Mesendoderm (in vitro differentiated cells): Measurements from ENCODE around the gene NLRP1.

Source experiments
- DNase-seq: peaks from one replicate; pipeline ENCODE4 v3.0.0; 2013
- H2AK5ac ChIP-seq: 2 replicates; pipeline ENCODE4 v1.6.1; 2013; ENCODE audit warnings: low read length, inconsistent platforms
- H2BK120ac ChIP-seq: 2 replicates; pipeline ENCODE4 v1.6.1; 2013; ENCODE audit warnings: low read depth, mild to moderate bottlenecking, low read length, moderate library complexity, mixed read lengths
- H2BK15ac ChIP-seq: replicated peaks from 2 replicates; pipeline ENCODE4 v1.6.1; 2013; ENCODE audit warnings: low read depth, mild to moderate bottlenecking, moderate library complexity
- H2BK5ac ChIP-seq: 2 replicates; pipeline ENCODE4 v1.6.1; 2013; ENCODE audit warnings: low read length, inconsistent platforms
- H3K18ac ChIP-seq: 2 replicates; pipeline ENCODE4 v1.6.1; 2013; ENCODE audit warnings: mild to moderate bottlenecking, low read length, mixed read lengths
- H3K23ac ChIP-seq: one replicate; pipeline ENCODE4 v1.6.1; 2013; ENCODE audit warnings: low read length
- H3K27ac ChIP-seq: 2 replicates; pipeline ENCODE4 v1.5.1; 2013; ENCODE audit warnings: low read depth, mild to moderate bottlenecking, inconsistent platforms, low read length, moderate library complexity
- H3K27me3 ChIP-seq: 2 replicates; pipeline ENCODE4 v1.6.1; 2013; ENCODE audit warnings: low read length, control low read depth, mild to moderate bottlenecking, inconsistent platforms; ENCODE audit not compliant: insufficient read depth, poor library complexity
- H3K36me3 ChIP-seq: 2 replicates; pipeline ENCODE4 v1.6.1; 2013; ENCODE audit warnings: low read length, inconsistent platforms; ENCODE audit not compliant: control insufficient read depth, insufficient read depth
- H3K4ac ChIP-seq: one replicate; pipeline ENCODE4 v1.6.1; 2013; ENCODE audit warnings: low read depth, mild to moderate bottlenecking, low read length, moderate library complexity
- H3K4me1 ChIP-seq: 2 replicates; pipeline ENCODE4 v1.6.1; 2013; ENCODE audit warnings: low read depth, low read length, inconsistent platforms; ENCODE audit not compliant: control insufficient read depth
- H3K4me2 ChIP-seq: 2 replicates; pipeline ENCODE4 v1.6.1; 2013; ENCODE audit warnings: low read length
- H3K4me3 ChIP-seq: 2 replicates; pipeline ENCODE4 v1.5.1; 2013; ENCODE audit warnings: mild to moderate bottlenecking, low read length
- H3K56ac ChIP-seq: one replicate; pipeline ENCODE4 v1.6.1; 2013; ENCODE audit warnings: low read length
- H3K79me1 ChIP-seq: 2 replicates; pipeline ENCODE4 v1.6.1; 2013; ENCODE audit warnings: low read length, inconsistent platforms
- H3K79me2 ChIP-seq: 2 replicates; pipeline ENCODE4 v1.6.1; 2013; ENCODE audit warnings: mild to moderate bottlenecking, low read length; ENCODE audit not compliant: control insufficient read depth, insufficient read depth
- H3K9ac ChIP-seq: 2 replicates; pipeline ENCODE4 v1.6.1; 2013; ENCODE audit warnings: low read length, inconsistent platforms
- H4K5ac ChIP-seq: one replicate; pipeline ENCODE4 v1.6.1; 2013; ENCODE audit warnings: low read length
- H4K8ac ChIP-seq: one replicate; pipeline ENCODE4 v1.6.1; 2013; ENCODE audit warnings: low read depth, mild to moderate bottlenecking, control low read depth, low read length, moderate library complexity
- WGBS: extraction: QIAGEN DNeasy Blood & Tissue Kit; methylation state at CpG from one replicate; pipeline ENCODE4 v1.1.7; 2013; ENCODE audit warnings: low lambda C conversion rate, missing lambda C conversion rate; ENCODE audit not compliant: insufficient coverage; ENCODE audit errors: extremely low coverage; 5-methylcytosine and 5-hydroxymethylcytosine counted together

Gene NLRP1

GRCh38 chr17:5506307-5506706, 78.0 kb downstream of the NLRP1 start:
- Histone ChIP-seq H2BK120ac (no peak overlapping the region), H4K8ac (no peak overlapping the region), H4K5ac (no peak overlapping the region), H3K18ac (no peak overlapping the region), H3K36me3 (no peaks in the 10 kb centered on the region), H3K4ac (no peak overlapping the region), H3K79me2 (no peaks in the 10 kb centered on the region), H2AK5ac (no peak overlapping the region), H3K4me3 (no peak overlapping the region), H3K4me1 (no peaks in the 10 kb centered on the region), H3K9ac (no peak overlapping the region), H3K23ac (no peak overlapping the region), H3K56ac (no peak overlapping the region), H2BK15ac (no peak overlapping the region), H3K4me2 (no peak overlapping the region), H3K27ac (no peak overlapping the region), H2BK5ac (no peak overlapping the region), H3K27me3 (no peaks in the 10 kb centered on the region), H3K79me1 (no peaks in the 10 kb centered on the region)
- no CpG with 5 or more reads among the region's 5 CpGs for WGBS
- no peak for DNase-seq

- Histone ChIP-seq H3K18ac (no peak overlapping the region), H3K56ac (no peak overlapping the region), H3K79me2 (no peaks in the 10 kb centered on the region), H3K9ac (no peak overlapping the region), H3K4me2 (no peak overlapping the region), H2AK5ac (no peak overlapping the region), H3K36me3 (no peaks in the 10 kb centered on the region), H3K4me3 (no peak overlapping the region), H3K79me1 (no peaks in the 10 kb centered on the region), H3K27ac (no peak overlapping the region), H3K4me1 (no peaks in the 10 kb centered on the region), H3K27me3 (peaks cover 7% of the 10 kb centered on the region), H4K8ac (no peak overlapping the region), H2BK15ac (no peak overlapping the region), H4K5ac (no peak overlapping the region), H2BK120ac (no peak overlapping the region), H3K4ac (no peak overlapping the region), H2BK5ac (no peak overlapping the region), H3K23ac (no peak overlapping the region)
- 100% methylated on average over 1 of the region's 4 CpGs for WGBS
- DNase-seq, result no peak
These were observed 81.8 kb downstream of the NLRP1 start for GRCh38 chr17:5502552-5502951.

- no CpG with 5 or more reads among the region's 8 CpGs for WGBS
- Histone ChIP-seq H3K36me3 (no peaks in the 10 kb centered on the region), H2AK5ac (no peak overlapping the region), H2BK120ac (no peak overlapping the region), H4K8ac (no peak overlapping the region), H3K4me1 (no peaks in the 10 kb centered on the region), H3K18ac (no peak overlapping the region), H3K4me2 (no peak overlapping the region), H3K9ac (no peak overlapping the region), H3K56ac (no peak overlapping the region), H2BK5ac (no peak overlapping the region), H3K23ac (no peak overlapping the region), H3K27ac (no peak overlapping the region), H3K27me3 (peaks cover 7% of the 10 kb centered on the region), H3K4ac (no peak overlapping the region), H2BK15ac (no peak overlapping the region), H4K5ac (no peak overlapping the region), H3K79me1 (no peaks in the 10 kb centered on the region), H3K4me3 (no peak overlapping the region), H3K79me2 (no peaks in the 10 kb centered on the region)
- DNase-seq, result no peak
These were observed 82.6 kb downstream of the NLRP1 start for GRCh38 chr17:5501685-5502084.

GRCh38 chr17:5500589-5501391, 83.5 kb downstream of the NLRP1 start:
- Histone ChIP-seq H2BK5ac (no peak overlapping the region), H3K4me1 (no peaks in the 10 kb centered on the region), H2AK5ac (no peak overlapping the region), H3K27ac (no peak overlapping the region), H3K56ac (peak overlapping the region; percentile 57), H3K79me1 (no peaks in the 10 kb centered on the region), H3K27me3 (peaks cover 10% of the 10 kb centered on the region), H3K79me2 (no peaks in the 10 kb centered on the region), H2BK120ac (no peak overlapping the region), H3K36me3 (no peaks in the 10 kb centered on the region), H3K4me2 (peak overlapping the region; percentile 66), H3K9ac (peak overlapping the region; percentile 48), H4K8ac (no peak overlapping the region), H4K5ac (no peak overlapping the region), H3K23ac (no peak overlapping the region), H2BK15ac (no peak overlapping the region), H3K4me3 (peak overlapping the region; percentile 22), H3K4ac (no peak overlapping the region), H3K18ac (no peak overlapping the region)
- no CpG with 5 or more reads among the region's 67 CpGs for WGBS
- DNase-seq, result peak; percentile 98

GRCh38 chr17:5500247-5500588, 84.1 kb downstream of the NLRP1 start:
- no peak overlapping the region for H4K5ac ChIP-seq
- H3K4ac ChIP-seq, result no peak overlapping the region
- no peak overlapping the region for H2BK120ac ChIP-seq
- H3K23ac ChIP-seq, result no peak overlapping the region
- H2BK5ac ChIP-seq, result no peak overlapping the region
- DNase-seq, result no peak
- peak overlapping the region; percentile 43 for H3K56ac ChIP-seq
- peak overlapping the region; percentile 22 for H3K4me3 ChIP-seq
- no peak overlapping the region for H4K8ac ChIP-seq
- no peak overlapping the region for H3K18ac ChIP-seq
- peak overlapping the region; percentile 66 for H3K4me2 ChIP-seq
- no CpG with 5 or more reads among the region's 18 CpGs for WGBS
- no peak overlapping the region for H3K27ac ChIP-seq
- H3K79me1 ChIP-seq, result no peaks in the 10 kb centered on the region
- H3K9ac ChIP-seq, result peak overlapping the region; percentile 48
- peaks cover 10% of the 10 kb centered on the region for H3K27me3 ChIP-seq
- H3K4me1 ChIP-seq, result no peaks in the 10 kb centered on the region
- no peak overlapping the region for H2AK5ac ChIP-seq
- no peaks in the 10 kb centered on the region for H3K36me3 ChIP-seq
- no peak overlapping the region for H2BK15ac ChIP-seq
- no peaks in the 10 kb centered on the region for H3K79me2 ChIP-seq
